NCI-H2171 treated with DMSO at 0.1 percent for 48 hours (cell line): Measurements from ENCODE around the gene CDKAL1.
"Not testable (repeated sequence)": the region's sequence is repeated elsewhere in the genome, so short reads cannot be mapped to it uniquely, and the experiment has no call there.

ENCODE experiments used
- DNase-seq: peaks from one replicate; lab custom pipeline; 2025; lab: John Stamatoyannopoulos, UW

Gene CDKAL1

DNA sequence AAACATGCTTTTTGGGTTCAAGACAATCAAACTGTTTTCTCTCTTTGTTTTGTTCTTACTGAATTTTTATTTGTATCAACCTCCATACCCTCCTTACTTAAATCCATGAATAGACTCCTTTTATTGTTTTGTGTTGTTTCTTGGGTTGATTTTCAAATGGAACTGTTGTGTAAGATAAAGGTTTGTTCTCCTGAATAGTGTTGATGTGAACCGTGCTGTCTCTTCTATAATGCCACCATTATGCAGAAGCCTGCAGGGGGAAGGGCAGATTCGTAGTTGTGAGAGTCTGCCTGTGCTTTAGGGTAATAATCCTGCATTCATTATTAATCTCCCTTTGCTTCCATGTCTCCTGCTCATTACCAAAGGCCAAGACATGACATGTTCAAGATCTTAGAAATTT, 105.9 kb downstream of the CDKAL1 start:
- no peak for DNase-seq

DNA sequence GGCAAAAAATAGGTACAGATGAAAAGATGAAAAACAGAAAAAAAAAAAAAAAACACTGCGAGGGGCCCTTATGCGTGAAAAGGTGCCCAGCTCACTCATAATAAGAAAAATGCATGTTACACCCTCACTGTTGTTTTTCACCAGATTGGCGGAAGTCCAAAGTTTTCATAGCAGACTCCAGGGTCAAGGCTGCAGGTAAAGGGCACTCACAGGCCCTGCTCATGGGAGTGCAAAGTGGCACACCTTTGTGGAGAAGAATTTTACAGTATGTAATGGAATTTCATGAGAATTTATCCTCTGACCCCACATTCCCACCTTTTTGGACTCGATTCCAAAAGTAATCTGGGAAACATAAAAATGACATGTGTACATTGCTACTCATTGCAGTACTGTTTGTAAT, 108.2 kb downstream of the CDKAL1 start:
- DNase-seq: no peak

DNA sequence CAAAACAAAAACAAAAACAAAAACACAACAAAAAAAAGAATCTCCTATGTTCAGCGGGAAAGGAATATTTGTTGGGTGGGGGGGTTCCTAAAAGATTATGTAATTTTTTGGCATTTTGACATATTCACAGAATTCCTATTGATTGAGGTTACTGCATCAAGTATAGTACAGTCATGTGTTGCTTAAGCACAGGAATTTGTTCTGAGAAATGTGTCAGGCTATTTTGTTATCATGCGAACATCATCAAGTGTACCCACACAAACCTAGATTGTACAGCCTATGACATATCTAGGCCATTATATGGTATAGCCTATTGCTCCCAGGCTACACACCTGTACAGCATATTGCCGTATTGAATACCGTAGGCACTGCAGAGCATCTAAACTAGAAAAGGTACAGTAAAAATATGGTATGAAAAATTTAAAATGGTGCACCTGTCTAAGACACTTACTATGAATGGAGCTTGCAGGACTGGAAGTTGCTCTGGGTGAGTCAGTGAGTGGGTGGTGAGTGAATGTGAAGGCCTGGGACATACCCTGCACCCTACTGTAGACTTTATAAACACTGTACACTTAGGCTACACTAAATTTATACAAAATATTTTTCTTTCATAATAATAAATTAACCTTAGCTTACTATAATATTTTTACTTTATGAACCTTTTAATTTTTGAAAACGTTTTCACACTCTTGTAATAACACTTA, 110.6 kb downstream of the CDKAL1 start:
- no peak for DNase-seq

DNA sequence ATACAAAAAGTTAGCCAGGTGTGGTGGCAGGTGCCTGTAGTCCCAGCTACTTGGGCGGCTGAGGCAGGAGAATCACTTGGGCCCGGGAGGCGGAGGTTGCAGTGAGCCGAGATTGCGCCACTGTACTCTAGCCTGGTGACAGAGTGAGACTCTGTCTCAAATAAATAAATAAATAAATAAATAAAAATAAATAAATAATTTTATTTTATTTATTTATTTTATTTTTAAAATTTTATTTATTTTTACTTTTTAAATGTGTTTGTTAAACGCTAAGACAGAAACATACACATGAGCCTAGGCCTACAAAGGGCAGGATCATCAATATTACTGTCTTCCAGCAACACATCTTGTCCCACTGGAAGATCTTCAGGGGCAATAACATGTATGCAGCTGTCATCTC, 111.3 kb downstream of the CDKAL1 start:
- DNase-seq: not testable (repeated sequence)

DNA sequence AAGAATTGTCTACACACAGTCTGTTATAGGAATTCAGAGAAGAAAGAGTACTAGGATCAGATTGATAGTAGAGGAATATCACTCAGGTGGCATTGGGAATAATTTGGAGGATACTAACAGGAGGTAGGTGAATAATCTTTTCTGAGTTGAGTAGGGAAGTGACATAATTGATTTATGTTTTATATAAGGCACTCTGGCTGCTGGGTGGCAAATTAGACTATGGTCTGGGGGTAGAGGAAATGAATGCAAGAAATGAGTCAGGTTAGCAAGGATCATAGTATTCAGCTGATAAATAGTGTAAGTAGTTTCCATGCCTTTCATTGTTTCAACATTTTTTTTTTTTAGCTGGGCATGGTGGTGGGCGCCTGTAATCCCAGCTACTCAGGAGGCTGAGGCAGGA, 113.3 kb downstream of the CDKAL1 start:
- no peak for DNase-seq

DNA sequence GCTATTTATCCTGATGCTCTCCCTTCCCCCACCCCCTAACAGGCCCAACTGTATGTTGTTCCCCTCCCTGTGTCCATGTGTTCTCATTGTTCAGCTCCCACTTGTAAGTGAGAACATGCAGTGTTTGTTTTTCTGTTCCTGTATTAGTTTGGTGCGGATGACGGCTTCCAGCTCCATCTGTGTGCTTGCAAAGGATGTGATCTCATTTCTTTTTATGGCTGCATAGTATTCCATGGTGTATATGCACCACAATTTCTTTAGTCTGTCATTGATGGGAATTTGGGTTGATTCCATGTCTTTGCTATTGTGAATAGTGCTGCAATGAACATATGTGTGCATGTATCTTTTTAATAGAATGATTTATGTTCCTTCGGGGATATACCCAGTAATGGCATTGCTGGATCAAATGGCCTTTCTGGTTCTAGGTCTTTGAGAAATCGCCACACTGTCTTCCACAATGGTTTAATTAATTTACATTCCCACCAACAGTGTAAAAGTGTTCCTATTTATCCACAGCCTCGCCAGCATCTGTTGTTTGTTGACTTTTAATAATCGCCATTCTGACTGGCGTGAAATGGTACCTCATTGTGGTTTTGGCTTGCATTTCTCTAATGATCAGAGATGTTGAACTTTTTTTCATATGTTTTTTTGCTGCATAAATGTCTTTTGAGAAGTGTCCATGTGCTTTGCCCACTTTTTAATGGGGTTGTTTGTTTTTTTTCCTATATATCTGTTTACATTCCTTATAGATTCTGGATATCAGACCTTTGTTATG, 115.6 kb downstream of the CDKAL1 start:
- DNase-seq: peak; percentile 30

DNA sequence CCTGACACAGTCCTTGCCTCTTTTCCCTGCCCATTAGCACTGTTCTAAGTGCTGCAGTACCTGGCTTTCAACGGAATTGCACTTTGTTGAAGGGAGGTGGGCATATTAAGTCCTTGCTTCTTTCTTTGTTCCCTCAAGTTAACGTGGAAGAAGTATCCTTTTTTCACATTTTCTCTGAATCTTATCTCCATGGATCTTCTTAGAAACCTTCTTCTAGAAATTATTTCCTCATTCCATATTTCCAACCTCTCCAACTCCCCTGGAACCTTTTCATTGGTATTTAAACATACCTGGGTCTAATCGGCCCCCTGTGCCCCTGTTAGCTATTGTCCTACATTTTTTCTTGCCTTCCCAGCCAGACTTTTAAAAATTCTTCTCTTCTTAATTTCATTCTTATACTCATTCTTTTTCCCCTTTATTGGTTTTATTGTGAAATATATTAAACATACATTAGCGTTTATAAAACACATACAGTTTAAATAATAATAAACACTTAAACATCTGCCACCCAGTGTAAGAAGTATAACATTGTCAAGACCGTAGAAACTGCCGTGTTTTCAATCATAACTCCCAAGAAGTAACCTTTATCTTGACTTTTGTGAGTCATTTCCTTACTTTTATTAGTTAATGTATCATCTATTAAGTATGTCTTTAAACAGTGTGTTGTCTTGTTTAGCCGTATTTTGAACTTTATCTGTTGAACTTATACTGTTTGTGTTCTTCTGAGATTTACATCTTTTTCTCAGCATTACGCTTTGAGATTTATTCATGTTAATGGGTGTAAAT, 118.2 kb downstream of the CDKAL1 start:
- DNase-seq: no peak

DNA sequence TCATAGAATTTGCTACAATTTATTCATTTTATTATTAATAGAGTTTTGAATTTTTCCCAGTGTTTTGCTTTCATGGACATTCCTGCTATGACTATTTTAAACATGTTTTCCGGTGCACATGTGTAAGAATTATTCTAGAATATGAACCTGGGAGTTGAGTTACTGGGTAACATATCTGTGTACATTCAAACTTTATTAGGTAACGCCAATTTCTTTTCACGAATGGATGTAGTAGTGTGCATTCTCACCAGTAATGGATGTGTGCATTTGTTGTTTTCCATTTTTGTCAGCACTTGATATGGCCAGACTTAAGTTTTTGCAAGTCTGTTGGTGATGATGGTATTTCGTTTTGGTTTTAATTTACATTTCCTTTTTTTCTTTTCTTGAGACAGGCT, 118.8 kb downstream of the CDKAL1 start:
- DNase-seq: no peak

DNA sequence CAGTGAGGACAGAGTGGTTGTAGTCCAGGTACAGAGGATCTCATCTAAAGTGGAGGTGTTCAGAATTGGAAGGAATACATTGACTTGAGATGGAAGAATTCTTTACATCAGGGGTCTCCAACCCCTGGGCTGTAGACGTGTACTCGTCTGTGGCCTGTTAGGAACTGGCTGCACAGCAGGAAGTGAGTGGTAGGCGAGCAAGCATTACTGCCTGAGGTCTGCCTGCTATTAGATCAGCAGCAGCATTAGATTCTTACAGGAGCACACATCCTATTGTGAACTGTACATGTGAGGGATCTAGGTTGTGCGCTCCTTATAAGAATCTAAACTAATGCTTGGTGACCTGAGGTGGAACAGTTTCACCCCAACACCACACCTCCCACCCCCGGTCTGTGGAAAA, 121.1 kb downstream of the CDKAL1 start:
- no peak for DNase-seq

DNA sequence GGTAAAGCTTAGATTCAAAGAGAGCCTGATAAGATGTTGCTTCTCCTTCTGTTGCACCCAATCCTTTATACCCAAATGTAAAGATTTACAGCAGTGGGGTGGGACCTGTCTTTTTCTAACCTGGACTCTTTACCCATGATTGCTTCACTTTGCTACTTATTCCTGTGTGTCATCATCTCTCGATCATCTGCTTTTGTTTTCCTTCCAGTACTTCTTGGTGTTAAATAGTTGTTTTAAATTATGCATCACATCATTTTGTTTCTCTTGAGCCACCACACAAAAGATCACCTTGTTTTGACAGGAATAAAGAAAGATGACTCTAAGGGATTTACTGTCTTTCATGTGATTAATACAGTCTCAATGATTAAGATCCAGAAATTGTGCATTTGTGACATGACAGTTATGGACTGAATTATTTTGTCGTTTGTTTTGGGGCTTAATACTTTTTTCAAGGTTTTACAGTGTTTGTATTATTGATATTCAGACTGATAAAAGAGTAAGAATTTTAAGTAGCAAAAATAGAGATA, 123.1 kb downstream of the CDKAL1 start:
- no peak for DNase-seq

DNA sequence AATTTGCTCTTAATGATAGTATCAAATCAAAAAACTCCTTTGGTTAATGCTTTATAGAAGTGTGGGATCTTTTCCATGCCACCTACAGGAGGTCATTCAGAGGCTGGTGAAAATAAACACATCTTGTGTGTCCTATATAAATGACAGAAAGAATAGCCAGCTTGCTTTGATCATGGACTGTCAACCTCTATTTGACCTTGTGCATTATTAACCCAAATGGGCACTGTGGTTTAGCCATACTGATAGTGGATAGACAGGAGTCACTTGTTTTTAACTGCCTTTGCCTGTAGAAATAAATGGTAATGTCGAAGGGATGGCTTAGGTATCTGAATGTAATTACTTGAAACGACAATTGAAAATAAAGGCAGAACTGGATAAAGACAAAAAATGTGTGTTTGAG, 123.8 kb downstream of the CDKAL1 start:
- no peak for DNase-seq

DNA sequence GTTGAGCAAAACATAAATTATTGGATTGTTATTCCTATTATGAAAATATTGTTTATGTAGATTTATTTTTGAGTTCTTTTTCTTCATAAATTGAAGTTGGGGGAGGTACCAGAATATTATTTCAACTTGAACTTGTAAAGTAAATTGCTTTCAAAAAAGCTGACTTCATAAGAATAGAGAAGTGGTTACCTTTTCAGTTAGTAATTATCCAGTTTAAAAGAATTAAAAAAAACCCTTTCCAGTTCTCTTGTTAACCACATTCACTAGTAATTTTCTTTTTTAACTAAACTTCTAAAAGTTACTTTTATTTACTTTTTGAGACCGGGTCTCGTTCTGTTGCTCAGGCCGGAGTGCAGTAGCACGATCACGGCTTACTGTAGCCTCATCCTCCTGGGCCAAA, 124.3 kb downstream of the CDKAL1 start:
- DNase-seq: no peak

DNA sequence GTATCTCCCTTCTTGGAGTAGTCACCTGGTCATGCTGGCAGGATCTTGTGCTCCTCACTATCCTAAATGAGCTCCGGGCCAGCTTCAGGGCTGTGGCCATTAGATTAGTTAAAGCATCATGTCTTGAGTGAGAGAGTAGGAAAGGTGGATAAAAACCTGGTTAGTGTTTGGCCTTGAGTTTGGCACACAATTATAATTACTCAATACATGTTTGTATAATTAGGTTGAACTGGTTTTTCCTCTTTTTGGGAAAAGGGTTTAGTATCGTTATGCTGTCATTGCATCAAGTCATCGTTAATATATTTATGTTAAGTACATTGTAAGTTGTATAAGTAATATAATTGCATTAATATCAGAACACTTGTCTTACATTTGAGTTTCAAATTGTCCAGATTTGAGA, 126.3 kb downstream of the CDKAL1 start:
- no peak for DNase-seq

DNA sequence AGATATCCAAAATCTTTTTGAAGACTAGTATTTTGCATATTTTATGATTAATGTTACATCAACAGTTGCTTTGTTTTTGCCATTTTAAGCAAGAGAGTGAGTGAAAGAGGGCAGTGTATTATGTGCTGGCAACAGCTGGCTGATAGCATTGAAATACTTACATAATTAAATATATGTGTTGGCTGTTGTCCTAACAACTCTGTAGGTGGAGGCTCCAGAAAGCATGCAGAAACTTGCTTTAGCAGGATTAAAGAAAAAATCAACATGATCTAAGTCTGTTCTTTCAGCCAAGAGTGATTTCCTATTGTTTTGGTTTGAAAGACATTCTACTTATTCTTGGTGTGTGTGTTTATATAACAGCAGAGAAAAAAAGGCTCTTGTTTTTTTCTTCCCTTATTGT, 127.5 kb downstream of the CDKAL1 start:
- peak; percentile 92 for DNase-seq

DNA sequence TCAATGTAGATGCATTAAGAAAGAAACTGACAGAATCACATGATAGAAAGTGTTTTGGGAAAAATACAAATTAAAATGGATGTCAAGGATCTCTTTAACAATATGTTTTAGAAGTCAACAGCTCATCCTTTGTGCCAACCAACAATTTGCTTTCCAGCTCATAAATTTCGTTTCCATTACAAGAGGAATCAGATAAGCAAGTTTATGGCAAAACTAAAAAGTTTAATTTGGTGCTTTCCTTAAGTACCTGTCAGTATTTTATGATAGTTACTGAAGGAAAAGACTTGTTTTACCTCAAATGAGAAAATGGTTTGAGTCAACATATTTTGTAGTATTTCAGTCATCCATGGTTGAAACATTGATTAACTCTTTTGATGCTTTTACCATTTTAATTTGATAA, 130.0 kb downstream of the CDKAL1 start:
- no peak for DNase-seq

DNA sequence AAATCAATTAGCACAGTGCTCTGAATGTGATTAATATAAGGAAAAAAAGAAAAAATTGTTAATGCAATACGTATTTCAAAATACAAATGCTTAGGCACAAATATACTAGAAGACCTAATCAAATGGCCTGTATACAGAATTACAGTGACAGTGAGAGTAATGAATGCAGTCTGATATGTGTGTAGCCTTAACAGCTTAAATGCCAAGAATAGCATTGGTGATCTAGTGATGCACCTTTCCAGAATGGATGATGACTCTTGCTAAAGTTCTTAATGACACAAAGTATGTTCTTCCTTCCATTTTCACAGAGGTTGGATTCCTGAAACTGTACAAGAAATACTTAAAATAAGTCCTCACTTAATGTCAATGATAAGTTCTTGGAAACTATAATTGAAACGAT, 131.0 kb downstream of the CDKAL1 start:
- no peak for DNase-seq

DNA sequence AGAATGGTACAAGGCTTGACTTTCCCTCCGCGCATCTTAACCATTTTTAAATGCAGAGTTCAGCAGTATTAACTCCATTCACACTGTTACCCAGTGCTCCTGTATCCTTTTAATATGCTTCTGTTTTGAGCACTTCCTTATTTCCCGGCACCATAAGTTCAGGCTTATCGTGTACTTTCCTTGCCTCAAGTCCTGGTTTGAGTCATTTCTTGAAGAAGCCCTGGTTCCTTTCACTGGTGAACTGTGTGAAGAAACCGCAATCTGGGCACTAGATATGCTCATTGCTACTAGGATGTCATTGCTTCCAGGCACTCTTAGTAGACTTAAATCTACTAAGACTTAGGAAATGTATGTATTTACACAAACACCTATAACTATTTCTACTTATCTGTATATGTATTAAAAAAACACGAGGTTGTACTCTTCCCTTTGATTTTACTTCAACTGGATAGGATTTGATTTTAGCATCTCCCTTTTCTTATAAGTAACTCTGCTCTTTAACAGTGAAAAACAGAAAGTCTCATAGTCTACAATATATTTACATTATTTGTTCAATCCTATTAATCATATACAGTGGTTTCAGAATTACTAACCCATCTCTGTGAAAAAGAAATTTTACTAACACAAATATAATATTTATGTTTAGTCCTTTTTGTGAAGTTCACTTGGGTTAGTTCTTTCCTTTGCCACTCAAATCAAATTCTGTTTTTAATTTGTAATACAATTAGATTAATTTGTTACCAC, 135.5 kb downstream of the CDKAL1 start:
- DNase-seq: no peak

DNA sequence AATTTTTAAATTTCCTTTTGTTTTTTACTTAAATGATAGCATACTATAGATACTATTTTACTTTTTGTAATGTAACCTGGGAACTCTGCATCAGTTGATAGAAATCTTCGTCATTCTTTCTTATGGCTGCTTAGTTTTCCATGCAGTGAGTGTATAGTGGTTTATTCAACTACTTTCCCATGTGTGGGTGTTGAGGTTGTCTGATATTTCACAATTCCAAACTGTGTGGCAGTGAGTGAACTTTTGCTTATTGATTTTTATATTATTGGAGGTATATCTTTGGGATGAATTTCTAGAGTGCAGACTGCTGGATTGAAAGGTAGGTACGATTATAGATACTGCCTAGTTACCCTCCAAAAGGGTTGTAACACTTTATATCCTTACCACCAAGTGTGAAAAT, 136.5 kb downstream of the CDKAL1 start:
- DNase-seq: no peak

DNA sequence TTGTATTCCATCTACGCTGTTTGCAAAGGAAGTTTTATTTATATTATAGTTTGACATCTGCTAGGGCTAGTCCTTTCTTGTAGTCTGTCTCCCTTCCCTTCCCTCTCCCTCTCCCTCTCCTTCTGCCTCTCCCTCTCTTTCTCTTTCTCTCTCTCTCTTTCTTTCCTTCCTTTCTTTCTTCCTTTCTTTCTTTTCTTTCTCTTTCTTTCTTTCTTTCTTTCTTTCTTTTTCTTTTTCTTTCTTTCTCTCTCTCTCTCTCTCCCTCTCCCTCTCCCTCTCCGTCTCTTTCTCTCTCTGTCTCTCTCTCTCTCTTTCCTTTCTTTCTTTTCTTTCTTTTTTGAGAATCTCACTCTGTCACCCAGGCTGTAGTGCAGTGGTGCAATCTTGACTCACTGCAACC, 137.8 kb downstream of the CDKAL1 start:
- no peak for DNase-seq

DNA sequence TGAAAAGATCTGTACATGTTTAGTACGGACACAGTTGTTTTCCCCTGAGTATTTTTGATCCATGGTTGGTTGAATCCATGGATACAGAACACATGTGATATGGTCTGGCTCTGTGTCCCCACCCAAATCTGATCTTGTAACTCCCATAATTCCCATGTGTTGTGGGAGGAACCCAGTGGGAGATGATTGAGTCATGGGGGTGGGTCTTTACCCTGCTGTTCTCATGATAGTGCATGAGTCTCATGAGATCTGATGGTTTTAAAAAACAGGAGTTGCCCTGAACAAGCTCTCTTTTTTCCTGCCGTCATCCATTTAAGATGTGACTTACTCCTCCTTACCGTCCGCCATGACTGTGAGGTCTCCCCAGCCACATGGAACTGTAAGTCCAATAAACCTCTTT, 139.2 kb downstream of the CDKAL1 start:
- no peak for DNase-seq

DNA sequence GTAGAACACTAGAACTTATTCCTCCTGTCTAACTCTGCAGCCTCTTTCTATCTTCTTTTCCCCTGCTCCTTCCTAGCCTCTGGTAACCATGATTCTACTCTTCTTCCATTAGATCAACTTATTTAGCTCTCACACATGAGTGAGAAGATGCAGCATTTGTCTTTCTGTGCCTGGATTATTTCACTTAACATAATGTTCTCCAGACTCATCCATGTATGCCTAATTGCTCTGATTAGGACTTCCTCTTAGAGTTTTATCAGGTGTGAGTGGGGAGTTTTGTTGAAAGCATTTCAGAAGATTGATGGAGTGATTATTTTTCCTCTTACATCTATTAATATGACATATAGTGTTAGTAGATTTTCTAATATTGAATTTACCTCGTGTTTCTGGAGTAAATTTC, 140.4 kb downstream of the CDKAL1 start:
- no peak for DNase-seq

DNA sequence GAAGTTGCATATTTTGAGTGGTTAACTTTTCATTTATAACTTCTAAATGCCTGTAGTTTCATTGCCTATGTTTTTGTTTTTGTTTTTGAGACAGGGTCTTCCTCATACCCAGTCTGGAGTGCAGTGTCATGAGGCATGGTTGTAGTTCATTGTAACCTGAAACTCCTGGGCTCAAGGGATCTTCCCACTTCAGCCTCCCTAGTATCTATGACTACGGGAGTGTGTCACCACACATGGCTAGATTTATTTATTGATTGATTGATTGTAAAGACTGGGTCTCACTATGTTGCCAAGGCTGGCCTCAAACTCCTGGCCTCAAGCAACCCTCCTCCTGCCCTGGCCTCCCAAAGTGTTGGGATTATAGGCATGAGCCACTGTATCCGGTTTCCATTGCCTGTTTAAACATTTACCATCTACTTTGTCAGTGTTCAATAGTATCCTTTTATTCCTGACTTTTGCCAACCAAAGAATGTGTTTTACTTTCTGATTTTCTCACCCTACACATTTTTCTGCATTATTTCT, 144.6 kb downstream of the CDKAL1 start:
- DNase-seq: peak; percentile 56
